ENCODE measurements around the gene TMEM215. TPM values are rescaled to one million over a fixed set of nuclear protein-coding genes. Genes with fewer than 3 reads are reported as not detected.

Gene TMEM215
- total and polyA plus RNA-seq, 2 donors (not counting 1 experiment from before 2014, with no cell fraction given), result not detected

GRCh38 chr9:32832346-32832745 is 49.0 kb downstream of the TMEM215 start:
- H3K4me1 ChIP-seq (ENCODE audit: control insufficient read depth in 2 of 2, insufficient read depth in 2 of 2, low read length in 2 of 2), result no peaks in the 10 kb centered on the region
- WGBS (ENCODE audit: insufficient coverage), result 20% methylated on average over 1 of the region's 2 CpGs
- H2AFZ ChIP-seq (ENCODE audit: insufficient read depth, low read depth, low read length, poor library complexity, severe bottlenecking), result no peak overlapping the region
- Mint-ChIP-seq H3K9me3 (ENCODE audit: insufficient read depth) (no peaks in the 10 kb centered on the region), H3K4me1 (no peaks in the 10 kb centered on the region), H3K27ac (no peak overlapping the region), H3K27me3 (peaks cover 18% of the 10 kb centered on the region), H3K4me3 (no peak overlapping the region)
- no peak for ATAC-seq (ENCODE audit: low read depth)
- POLR2A ChIA-PET, result no interaction called here
- peaks cover 0 to 5% (median 0%) of the 10 kb centered on the region in 4 experiments for H3K27me3 ChIP-seq (replicated peaks in 1 of 4; ENCODE audit: control extremely low read depth in 1 of 4, control insufficient read depth in 3 of 4, insufficient read depth in 4 of 4, low read length in 3 of 4)
- CTCF ChIA-PET, result no interaction called here
- H3K27ac ChIP-seq (ENCODE audit: low read length in 2 of 2), result no peak overlapping the region
- H3K36me3 ChIP-seq (replicated peaks in 1 of 2; ENCODE audit: control extremely low read depth in 1 of 2, control insufficient read depth in 1 of 2, extremely low read depth in 1 of 2, insufficient read depth in 2 of 2, low read length in 1 of 2), result no peaks in the 10 kb centered on the region
- TF ChIP-seq CTCF (IDR thresholded peaks at IDR 0.05) (no peak), EZH2 (IDR thresholded peaks at IDR 0.05; ENCODE audit: borderline replicate concordance, insufficient read depth, low read depth, low read length, poor library complexity, severe bottlenecking) (no peak)
- H3K4me2 ChIP-seq (replicated peaks; ENCODE audit: low read depth, low read length, poor library complexity, severe bottlenecking), result no peak overlapping the region
- no peaks in the 10 kb centered on the region for H3K79me2 ChIP-seq (ENCODE audit: control insufficient read depth, insufficient read depth, low read length)
- H3K9me3 ChIP-seq (ENCODE audit: control extremely low read depth in 1 of 3, control insufficient read depth in 2 of 3, insufficient read depth in 1 of 3, low read length in 2 of 3), result no peaks in the 10 kb centered on the region
- no peaks in the 10 kb centered on the region for H4K20me1 ChIP-seq (ENCODE audit: control insufficient read depth, insufficient read depth, low read length, poor library complexity, severe bottlenecking)
- intact Hi-C loops (cut with micrococcal nuclease), result no loop called here
- H3K4me3 ChIP-seq (ENCODE audit: control extremely low read depth in 1 of 5, extremely low read depth in 1 of 5, insufficient read depth in 1 of 5, low read depth in 2 of 5, low read length in 4 of 5), result no peak overlapping the region
- no peak for DNase-seq
- no peak overlapping the region for H3K9ac ChIP-seq (ENCODE audit: low read length)

Small RNA genes lying within 50 kb of the gene (small RNA-seq; reads per million reads assigned to genes)
- gene RF00019 (ENCODE audit: insufficient read length, low read depth, low replicate concordance), result not detected

Other genes with a start within 250 kb of the TMEM215 start
- gene SMIM27, start 231.2 kb upstream of the TMEM215 start, total RNA-seq, result 16.3 and 20.9 TPM in 2 replicates
- gene SMIM27, start 231.2 kb upstream of the TMEM215 start, polyA plus RNA-seq, result 6.8 and 9.5 TPM in 2 replicates
- 21.4 and 21.5 TPM in 2 replicates for gene TOPORS, start 231.0 kb upstream of the TMEM215 start, total RNA-seq
- gene TOPORS, start 231.0 kb upstream of the TMEM215 start, polyA plus RNA-seq, result 10.1 and 14.8 TPM in 2 replicates
- gene NDUFB6, start 210.4 kb upstream of the TMEM215 start, total RNA-seq, result 11.1 and 13.6 TPM in 2 replicates
- gene NDUFB6, start 210.4 kb upstream of the TMEM215 start, polyA plus RNA-seq, result 7.4 and 14.8 TPM in 2 replicates
- gene TAF1L, start 147.9 kb upstream of the TMEM215 start, total RNA-seq, result not detected in 2 replicates
- gene TAF1L, start 147.9 kb upstream of the TMEM215 start, polyA plus RNA-seq, result not detected in 2 replicates
- 28.9 and 30.9 TPM in 2 replicates for gene APTX, start 218.1 kb downstream of the TMEM215 start, total RNA-seq
- gene APTX, start 218.1 kb downstream of the TMEM215 start, polyA plus RNA-seq, result 11.8 and 22.7 TPM in 2 replicates
- gene DNAJA1, start 241.7 kb downstream of the TMEM215 start, total RNA-seq, result 66.6 and 68.6 TPM in 2 replicates
- gene DNAJA1, start 241.7 kb downstream of the TMEM215 start, polyA plus RNA-seq, result 104 and 206 TPM in 2 replicates

All from B cell (primary cell).